Measurements from ENCODE around the gene VTI1A.

DNA sequence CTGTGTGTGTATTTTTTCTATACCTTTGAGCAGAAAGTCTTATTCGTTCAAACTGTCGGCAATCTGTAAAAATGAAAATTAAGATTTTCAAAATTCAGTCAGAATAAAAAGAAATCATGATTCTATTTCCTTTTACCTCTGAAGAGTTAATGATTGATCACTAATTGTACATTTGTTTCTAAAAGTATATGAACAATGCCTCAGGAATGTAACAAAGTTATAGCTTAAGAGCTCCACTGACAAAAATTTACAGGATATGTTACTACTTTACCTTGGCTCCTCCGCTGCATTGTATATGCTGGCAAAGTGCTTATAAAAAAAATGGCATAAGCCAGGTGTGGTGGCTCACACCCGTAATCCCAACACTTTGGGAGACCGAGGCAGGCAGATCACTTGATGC lies 225.7 kb downstream of the VTI1A start:
- TF ChIP-seq POLR2A (IDR thresholded peaks at IDR 0.05; ENCODE audit: low read length) (no peak), GATA1 (IDR thresholded peaks at IDR 0.05; ENCODE audit: low read depth, low read length) (no peak)

All from erythroblast (primary cell).